Thyroid gland (tissue), 4 donors: ENCODE measurements around the gene CTR9.

Source experiments
- POLR2A ChIP-seq, 2 donors: fragments of 450-650 bp; IDR thresholded peaks; one replicate each; pipeline ENCODE4 v1.6.1; 2017; ENCODE audit warnings: antibody characterized with exemption in 2 of 2, mild to moderate bottlenecking in 2 of 2, moderate library complexity in 1 of 2
- TF ChIP-seq, protein P1 (sequence below), 6 experiments: fragments of 200-600 bp in 3 of 6; fragments of 450-650 bp in 3 of 6; sonication (generic) in 3 of 6; IDR thresholded peaks; one replicate each; pipeline ENCODE4 v1.5.1; 2016 to 2019; ENCODE audit warnings: antibody characterized with exemption in 6 of 6, mild to moderate bottlenecking in 2 of 6, inconsistent platforms in 1 of 6, moderate library complexity in 1 of 6

DNA sequence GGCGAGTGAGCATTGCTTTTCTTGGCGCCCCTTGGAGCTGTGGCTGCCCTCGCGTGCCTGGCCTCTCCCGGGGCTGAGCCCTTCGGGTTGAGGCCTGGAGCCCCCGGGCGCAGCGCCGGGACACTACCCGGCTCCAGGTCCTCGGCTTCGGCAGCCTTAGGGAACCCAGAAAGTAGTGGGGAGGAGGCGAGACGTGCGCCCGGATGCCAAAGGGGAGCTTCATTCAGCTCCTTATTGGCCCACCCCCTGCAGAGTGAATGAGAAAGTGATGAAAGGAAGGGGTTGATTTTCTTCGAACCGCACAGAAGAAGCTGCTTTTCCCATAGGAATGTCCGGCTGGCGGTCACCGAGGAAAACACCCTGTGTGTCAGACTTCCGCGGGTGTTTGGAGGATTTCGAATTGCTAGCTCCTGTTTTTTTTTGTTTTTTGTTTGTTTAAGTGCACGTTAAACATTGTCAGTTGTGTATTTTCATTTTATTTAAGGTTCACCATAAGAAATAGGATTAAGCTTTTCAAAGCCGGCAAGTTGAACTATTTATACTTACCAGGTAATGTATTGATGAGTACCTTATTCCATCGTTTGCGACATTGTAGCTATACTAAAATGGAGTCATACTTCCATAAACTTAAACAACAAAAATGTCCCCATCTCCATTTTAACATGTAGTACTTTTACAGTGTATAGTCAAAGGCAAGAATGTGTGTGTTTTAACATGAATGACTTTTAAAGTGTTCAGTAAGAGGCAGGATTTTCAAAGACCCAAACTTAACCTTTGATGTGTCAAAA is 58.5 kb downstream of the CTR9 start:
- TF ChIP-seq, protein P1, sequence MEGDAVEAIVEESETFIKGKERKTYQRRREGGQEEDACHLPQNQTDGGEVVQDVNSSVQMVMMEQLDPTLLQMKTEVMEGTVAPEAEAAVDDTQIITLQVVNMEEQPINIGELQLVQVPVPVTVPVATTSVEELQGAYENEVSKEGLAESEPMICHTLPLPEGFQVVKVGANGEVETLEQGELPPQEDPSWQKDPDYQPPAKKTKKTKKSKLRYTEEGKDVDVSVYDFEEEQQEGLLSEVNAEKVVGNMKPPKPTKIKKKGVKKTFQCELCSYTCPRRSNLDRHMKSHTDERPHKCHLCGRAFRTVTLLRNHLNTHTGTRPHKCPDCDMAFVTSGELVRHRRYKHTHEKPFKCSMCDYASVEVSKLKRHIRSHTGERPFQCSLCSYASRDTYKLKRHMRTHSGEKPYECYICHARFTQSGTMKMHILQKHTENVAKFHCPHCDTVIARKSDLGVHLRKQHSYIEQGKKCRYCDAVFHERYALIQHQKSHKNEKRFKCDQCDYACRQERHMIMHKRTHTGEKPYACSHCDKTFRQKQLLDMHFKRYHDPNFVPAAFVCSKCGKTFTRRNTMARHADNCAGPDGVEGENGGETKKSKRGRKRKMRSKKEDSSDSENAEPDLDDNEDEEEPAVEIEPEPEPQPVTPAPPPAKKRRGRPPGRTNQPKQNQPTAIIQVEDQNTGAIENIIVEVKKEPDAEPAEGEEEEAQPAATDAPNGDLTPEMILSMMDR (IDR thresholded peaks at IDR 0.05), result no peak
- TF ChIP-seq POLR2A (IDR thresholded peaks at IDR 0.05), result no peak
